Measurements from ENCODE around the gene NCOA1.

The NCOA1 gene

GRCh38 chr2:24507549-24507948 lies 16.5 kb downstream of the NCOA1 start:
- TF ChIP-seq BCL11A (tag by site-specific recombination; IDR thresholded peaks at IDR 0.05; ENCODE audit: low read depth) (no peak), HOXC10 (CRISPR knock-in tag; IDR thresholded peaks at IDR 0.05) (no peak), ZNF473 (tag by site-specific recombination; IDR thresholded peaks at IDR 0.05) (no peak), ZNF138 (tag by site-specific recombination; IDR thresholded peaks at IDR 0.05; ENCODE audit: borderline replicate concordance) (no peak), ZNF768 (tag by site-specific recombination; IDR thresholded peaks at IDR 0.05) (no peak), ZNF561 (tag by site-specific recombination; IDR thresholded peaks at IDR 0.05; ENCODE audit: borderline replicate concordance) (no peak), OVOL3 (tag by site-specific recombination; IDR thresholded peaks at IDR 0.05) (no peak), ZNF513 (tag by site-specific recombination; IDR thresholded peaks at IDR 0.05) (no peak), ZNF654 (tag by site-specific recombination; IDR thresholded peaks at IDR 0.05; ENCODE audit: low read depth) (no peak), GLI2 (tag by site-specific recombination; IDR thresholded peaks at IDR 0.05; ENCODE audit: borderline replicate concordance, low read depth) (no peak), MYNN (tag by site-specific recombination; IDR thresholded peaks at IDR 0.05; ENCODE audit: borderline replicate concordance) (no peak), SP7 (tag by site-specific recombination; IDR thresholded peaks at IDR 0.05) (no peak), MEIS1 (CRISPR knock-in tag; IDR thresholded peaks at IDR 0.05; ENCODE audit: borderline replicate concordance) (no peak)
- TF ChIP-seq, protein P1, sequence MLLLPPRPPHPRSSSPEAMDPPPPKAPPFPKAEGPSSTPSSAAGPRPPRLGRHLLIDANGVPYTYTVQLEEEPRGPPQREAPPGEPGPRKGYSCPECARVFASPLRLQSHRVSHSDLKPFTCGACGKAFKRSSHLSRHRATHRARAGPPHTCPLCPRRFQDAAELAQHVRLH (tag by site-specific recombination; IDR thresholded peaks at IDR 0.05), result no peak
- H3K9me3 ChIP-seq (ENCODE audit: control insufficient read depth, insufficient read depth, low read depth, low read length), result no peaks in the 10 kb centered on the region
- POLR2A ChIA-PET, result interaction anchor here (0.7 kb wide), 1 partner anchor 273 kb away, joined by 4 read pairs; no protein-coding TSS in a partner anchor
- no peaks in the 10 kb centered on the region for H3K36me3 ChIP-seq (ENCODE audit: control insufficient read depth in 2 of 2, insufficient read depth in 1 of 2, low read length in 2 of 2)
- H3K4me1 ChIP-seq (ENCODE audit: control insufficient read depth, insufficient read depth, low read length), result peaks cover 12% of the 10 kb centered on the region
- no peak overlapping the region for H3K4me3 ChIP-seq (ENCODE audit: low read depth, low read length)
- CTCF ChIA-PET, result interaction anchor here (0.6 to 1.2 kb wide), 2 partner anchors 107 to 320 kb away, joined by 3 read pairs; no protein-coding TSS in a partner anchor
- H3K27ac ChIP-seq (ENCODE audit: extremely low read depth, low read depth, low read length), result no peak overlapping the region

DNA sequence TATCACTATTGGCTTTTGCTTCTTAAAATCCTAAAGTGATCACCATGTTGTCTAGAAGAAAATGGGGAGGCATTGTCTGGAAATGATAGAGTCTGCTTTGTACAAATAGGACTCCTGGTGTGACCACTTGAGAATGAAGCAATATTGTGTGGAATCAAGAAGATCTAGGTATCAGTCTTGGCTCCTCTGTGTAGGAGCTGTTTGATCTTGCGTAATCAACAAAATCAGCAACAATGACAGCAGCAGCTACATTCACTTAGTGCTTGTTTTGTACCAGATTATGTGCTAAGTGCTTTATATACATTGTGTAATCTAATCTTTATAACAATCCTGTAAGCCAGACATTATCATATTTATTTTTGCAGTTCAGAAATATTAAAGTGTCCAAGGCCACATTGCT lies 17.8 kb downstream of the NCOA1 start:
- TF ChIP-seq ZNF624 (tag by site-specific recombination; IDR thresholded peaks at IDR 0.05), result no peak
- TF ChIP-seq ZBTB17 (tag by site-specific recombination; IDR thresholded peaks at IDR 0.05), result 0 out of 2 replicates have a peak, but pooled peaks have one; percentile 17
- TF ChIP-seq TCF7L2 (IDR thresholded peaks at IDR 0.05; ENCODE audit: borderline replicate concordance, low read depth, low read length), result peak; percentile 48; the same call in 1 of the 2 replicates
- Histone ChIP-seq H3K4me1 (ENCODE audit: control insufficient read depth, insufficient read depth, low read length) (peaks cover 16% of the 10 kb centered on the region), H3K27ac (ENCODE audit: extremely low read depth, low read depth, low read length) (no peak overlapping the region), H3K4me3 (ENCODE audit: low read depth, low read length) (no peak overlapping the region), H3K36me3 (ENCODE audit: control insufficient read depth in 2 of 2, insufficient read depth in 1 of 2, low read length in 2 of 2) (no peaks in the 10 kb centered on the region), H3K9me3 (ENCODE audit: control insufficient read depth, insufficient read depth, low read depth, low read length) (no peaks in the 10 kb centered on the region)
- ChIA-PET CTCF (interaction anchor here (0.7 kb wide), 2 partner anchors 75 to 228 kb away, joined by 3 to 4 read pairs; no protein-coding TSS in a partner anchor), POLR2A (no interaction called here)

DNA sequence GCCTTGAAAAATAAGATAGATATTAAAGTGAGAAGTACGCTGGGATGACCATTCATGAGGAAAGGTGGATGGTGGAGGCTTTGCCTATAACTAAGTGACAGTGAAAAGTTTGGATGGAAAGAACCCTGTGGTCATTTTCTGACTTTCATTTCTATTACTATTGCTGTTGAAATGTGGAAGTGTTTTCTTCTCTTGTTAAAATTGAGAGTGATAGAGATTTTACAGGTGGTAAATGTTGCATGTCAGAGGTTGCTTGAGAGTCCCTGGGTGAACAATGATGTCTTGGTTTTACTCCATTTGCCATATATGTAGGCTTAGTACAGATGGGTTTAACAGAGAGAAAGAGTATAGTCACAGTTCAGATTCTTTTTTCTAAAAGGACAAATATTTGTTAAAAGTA lies 18.4 kb downstream of the NCOA1 start:
- no peak overlapping the region for H3K4me3 ChIP-seq (ENCODE audit: low read depth, low read length)
- no peak overlapping the region for H3K27ac ChIP-seq (ENCODE audit: extremely low read depth, low read depth, low read length)
- TF ChIP-seq ZNF549 (tag by site-specific recombination; IDR thresholded peaks at IDR 0.05) (no peak), RBAK (tag by site-specific recombination; IDR thresholded peaks at IDR 0.05) (no peak), ZNF202 (tag by site-specific recombination; IDR thresholded peaks at IDR 0.05; ENCODE audit: borderline replicate concordance) (no peak), ZFP37 (tag by site-specific recombination; IDR thresholded peaks at IDR 0.05) (no peak)
- TF ChIP-seq, protein P2, sequence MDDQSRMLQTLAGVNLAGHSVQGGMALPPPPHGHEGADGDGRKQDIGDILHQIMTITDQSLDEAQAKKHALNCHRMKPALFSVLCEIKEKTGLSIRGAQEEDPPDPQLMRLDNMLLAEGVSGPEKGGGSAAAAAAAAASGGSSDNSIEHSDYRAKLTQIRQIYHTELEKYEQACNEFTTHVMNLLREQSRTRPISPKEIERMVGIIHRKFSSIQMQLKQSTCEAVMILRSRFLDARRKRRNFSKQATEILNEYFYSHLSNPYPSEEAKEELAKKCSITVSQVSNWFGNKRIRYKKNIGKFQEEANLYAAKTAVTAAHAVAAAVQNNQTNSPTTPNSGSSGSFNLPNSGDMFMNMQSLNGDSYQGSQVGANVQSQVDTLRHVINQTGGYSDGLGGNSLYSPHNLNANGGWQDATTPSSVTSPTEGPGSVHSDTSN (CRISPR knock-in tag; IDR thresholded peaks at IDR 0.05), result no peak
- peaks cover 16% of the 10 kb centered on the region for H3K4me1 ChIP-seq (ENCODE audit: control insufficient read depth, insufficient read depth, low read length)
- ChIA-PET POLR2A (interaction anchor here (0.6 kb wide), 1 partner anchor 320 kb away, joined by 3 read pairs; no protein-coding TSS in a partner anchor), CTCF (interaction anchor here (0.6 to 0.7 kb wide), 3 partner anchors 74 to 228 kb away, joined by 3 to 4 read pairs (median 3); no protein-coding TSS in a partner anchor)
- H3K36me3 ChIP-seq (ENCODE audit: control insufficient read depth in 2 of 2, insufficient read depth in 1 of 2, low read length in 2 of 2), result no peaks in the 10 kb centered on the region
- H3K9me3 ChIP-seq (ENCODE audit: control insufficient read depth, insufficient read depth, low read depth, low read length), result no peaks in the 10 kb centered on the region
